Measurements from ENCODE around the gene RHOBTB3.

Gene RHOBTB3

GRCh38 chr5:95842854-95843544 lies 111.9 kb downstream of the RHOBTB3 start:
- peak; percentile 47 for DNase-seq

- no peak for DNase-seq
These were observed 112.6 kb downstream of the RHOBTB3 start for GRCh38 chr5:95843733-95844223.

- no peak for DNase-seq
These were observed 114.3 kb downstream of the RHOBTB3 start for GRCh38 chr5:95845391-95845790.
